PC-9 (cell line): ENCODE measurements around the gene TMEM225B. TPM values are rescaled to one million over a fixed set of nuclear protein-coding genes. Genes with fewer than 3 reads are reported as not detected.

Source experiments
- BruUV-seq: library from RNA; stranded (reverse); fragments of 400-500 nt; replicated peaks from 2 replicates; lab custom pipeline; 2021; lab: Mats Ljungman, UMichigan
- CTCF ChIA-PET: fragments of 300-600 bp; sonication (Branson Sonifier 250); formaldehyde crosslinking; loops from one replicate; lab custom pipeline; 2022; ENCODE audit warnings: antibody characterized with exemption; lab: Charles Lee
- POLR2A ChIA-PET: fragments of 300-600 bp; sonication (Branson Sonifier 250); formaldehyde crosslinking; loops from one replicate; lab custom pipeline; 2022; ENCODE audit warnings: antibody characterized with exemption; ENCODE audit not compliant: unreplicated experiment; lab: Charles Lee
- DNase-seq, 2 experiments: peaks; one replicate each; pipeline versions ENCODE4 v3.0.0 to v3.0.0-alpha.2; 2015 to 2022; ENCODE audit warnings: mixed read lengths in 1 of 2
- H2AFZ ChIP-seq: fragments of 200-600 bp; sonication (generic); 2 replicates; pipeline ENCODE4 v1.8.1; 2017; ENCODE audit warnings: antibody characterized with exemption
- H3F3A ChIP-seq: fragments of 200-600 bp; sonication (generic); 2 replicates; pipeline ENCODE4 v1.8.1; 2017; ENCODE audit warnings: antibody characterized with exemption, mild to moderate bottlenecking, low read depth; ENCODE audit not compliant: insufficient read depth
- H3K27ac ChIP-seq: fragments of 200-600 bp; sonication (generic); 2 replicates; pipeline ENCODE4 v1.6.1; 2016; ENCODE audit warnings: mixed run types
- H3K27me3 ChIP-seq: fragments of 200-600 bp; sonication (generic); 2 replicates; pipeline ENCODE4 v1.6.1; 2016; ENCODE audit warnings: low read depth, mixed run types; ENCODE audit not compliant: insufficient read depth
- H3K36me3 ChIP-seq: fragments of 200-600 bp; sonication (generic); 2 replicates; pipeline ENCODE4 v1.6.1; 2016; ENCODE audit warnings: low read depth, mixed run types
- H3K4me1 ChIP-seq: fragments of 200-600 bp; sonication (generic); replicated peaks from 2 replicates; pipeline ENCODE4 v1.6.1; 2016; ENCODE audit warnings: mixed run types; ENCODE audit not compliant: insufficient read depth
- H3K4me2 ChIP-seq: fragments of 200-600 bp; sonication (generic); 2 replicates; pipeline ENCODE4 v1.6.1; 2017; ENCODE audit warnings: mixed run types
- H3K4me3 ChIP-seq: fragments of 200-600 bp; sonication (generic); 2 replicates; pipeline ENCODE4 v1.6.1; 2016; ENCODE audit warnings: mixed run types
- H3K79me2 ChIP-seq: fragments of 200-600 bp; sonication (generic); 2 replicates; pipeline ENCODE4 v1.6.1; 2017; ENCODE audit warnings: low read depth, mixed run types
- H3K9me2 ChIP-seq: fragments of 200-600 bp; sonication (generic); 2 replicates; pipeline ENCODE4 v1.8.1; 2017; ENCODE audit warnings: mild to moderate bottlenecking; ENCODE audit not compliant: insufficient read depth
- H3K9me3 ChIP-seq: fragments of 200-600 bp; sonication (generic); 2 replicates; pipeline ENCODE4 v1.8.1; 2016; ENCODE audit warnings: low read depth; ENCODE audit not compliant: insufficient read depth
- H4K20me1 ChIP-seq: fragments of 200-600 bp; sonication (generic); 2 replicates; pipeline ENCODE4 v1.8.1; 2017; ENCODE audit not compliant: insufficient read depth
- CTCF ChIP-seq: fragments of 200-600 bp; sonication (generic); conservative IDR thresholded peaks from 2 replicates; pipeline ENCODE4 v1.6.1; 2017; ENCODE audit warnings: mixed run types, antibody characterized with exemption, mild to moderate bottlenecking, moderate library complexity
- EZH2 ChIP-seq: fragments of 200-600 bp; sonication (generic); IDR thresholded peaks from 2 replicates; pipeline ENCODE4 v1.8.0; 2017; ENCODE audit warnings: antibody characterized with exemption, low read depth
- intact Hi-C: fragments of 100-400 bp; cut with micrococcal nuclease; formaldehyde crosslinking; loops from one replicate; pipeline ENCODE4 v1.10.0; 2022; ENCODE audit not compliant: unreplicated experiment
- total RNA-seq: library from RNA; stranded (reverse); gene quantifications from 2 replicates; pipeline ENCODE4 v1.2.3, GENCODE V29; 2021

Gene TMEM225B
- total RNA-seq, 1 experiment from 2014 or later = 1.5 TPM

- ChIA-PET POLR2A (no interaction called here), CTCF (no interaction called here)
- no peaks in the 10 kb centered on the region for H4K20me1 ChIP-seq
- H3K27me3 ChIP-seq = no peaks in the 10 kb centered on the region
- intact Hi-C loops = no loop called here
- no peak overlapping the region for H2AFZ ChIP-seq
- TF ChIP-seq CTCF = no peak
- no peak for TF ChIP-seq EZH2
- peaks cover 28% of the 10 kb centered on the region for H3F3A ChIP-seq
- H3K27ac ChIP-seq = no peak overlapping the region
- H3K4me3 ChIP-seq = peak overlapping the region; percentile 83; the same call in 1 of the 2 replicates
- H3K9me2 ChIP-seq = no peaks in the 10 kb centered on the region
- peak overlapping the region; percentile 85; the same call in 1 of the 2 replicates for H3K4me2 ChIP-seq
- H3K4me1 ChIP-seq = peaks cover 21% of the 10 kb centered on the region
- TSS peak; percentile 71 for BruUV-seq
- 0 out of 2 replicates have a peak, but pooled peaks cover 8% of the 10 kb centered on the region for H3K36me3 ChIP-seq
- no peaks in the 10 kb centered on the region for H3K9me3 ChIP-seq
- H3K79me2 ChIP-seq = peaks cover 18% of the 10 kb centered on the region
- DNase-seq = no peak
Observed at GRCh38 chr7:99557196-99557607, 40.9 kb upstream of the TMEM225B start.

- ChIA-PET CTCF (interaction anchor here (0.5 kb wide), 1 partner anchor 412 kb away, joined by 3 read pairs; no protein-coding TSS in a partner anchor), POLR2A (interaction anchor here (0.6 to 0.7 kb wide), 3 partner anchors 53 to 879 kb away, joined by 4 read pairs; partner anchors contain the start of genes BUD31, PDAP1 and ZKSCAN5)
- H3F3A ChIP-seq = peaks cover 34% of the 10 kb centered on the region
- H3K4me3 ChIP-seq = peak overlapping the region; percentile 83
- peak overlapping the region; percentile 59; the same call in 1 of the 2 replicates for H3K27ac ChIP-seq
- H3K79me2 ChIP-seq = peaks cover 18% of the 10 kb centered on the region
- H3K4me2 ChIP-seq = peak overlapping the region; percentile 85
- intact Hi-C loops = no loop called here
- H3K36me3 ChIP-seq = 0 out of 2 replicates have a peak, but pooled peaks cover 8% of the 10 kb centered on the region
- H3K9me3 ChIP-seq = no peaks in the 10 kb centered on the region
- no peak for DNase-seq
- H4K20me1 ChIP-seq = no peaks in the 10 kb centered on the region
- H2AFZ ChIP-seq = peak overlapping the region; percentile 98
- no TSS peak for BruUV-seq
- no peak for TF ChIP-seq CTCF
- TF ChIP-seq EZH2 = no peak
- no peaks in the 10 kb centered on the region for H3K27me3 ChIP-seq
- H3K9me2 ChIP-seq = no peaks in the 10 kb centered on the region
- H3K4me1 ChIP-seq = peaks cover 21% of the 10 kb centered on the region
Observed at GRCh38 chr7:99557940-99558305, 40.1 kb upstream of the TMEM225B start.

DNA sequence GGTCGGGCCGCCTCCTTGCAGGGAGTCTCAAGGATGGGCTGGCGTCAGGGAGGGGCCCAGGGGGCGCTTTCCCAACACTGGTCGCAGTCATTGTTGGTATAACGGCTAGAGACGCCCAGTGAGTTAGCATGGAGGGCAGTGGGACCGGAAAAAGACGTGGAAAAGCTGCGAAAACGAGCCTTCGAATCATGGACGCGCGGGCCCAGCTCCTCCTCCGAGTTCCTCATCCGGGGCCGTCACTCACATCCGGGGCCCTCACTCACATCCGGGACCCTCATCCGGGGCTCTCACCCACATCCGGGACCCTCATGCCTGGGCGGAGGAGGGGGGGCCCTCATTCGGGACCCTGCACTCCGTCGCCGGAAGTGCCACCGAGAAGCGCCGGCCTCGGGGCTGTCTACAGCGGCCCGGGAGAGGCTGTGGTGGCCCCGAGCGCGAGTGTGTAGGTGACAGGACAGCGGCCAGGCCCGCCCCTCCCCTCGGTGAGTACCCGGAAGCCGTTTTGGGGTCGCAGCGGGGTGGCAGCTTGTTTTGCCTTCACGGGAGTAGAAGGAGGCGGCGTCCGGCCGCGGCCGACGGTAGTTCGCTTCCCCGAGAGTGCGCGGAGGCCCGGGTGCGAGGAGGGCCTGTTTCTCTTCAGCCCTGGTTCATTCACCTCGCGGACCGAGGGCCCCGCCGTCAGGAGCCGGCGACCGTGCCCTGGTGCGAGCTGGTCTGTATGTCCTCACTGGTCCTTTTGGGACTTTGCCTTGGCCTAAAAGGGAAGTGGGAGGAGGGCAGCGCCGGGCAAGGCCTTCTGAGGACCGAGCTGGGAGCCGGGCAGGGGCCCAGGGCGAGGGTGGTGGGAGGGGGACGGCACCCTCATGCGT, 39.5 kb upstream of the TMEM225B start, which contains the start of gene ZNF655:
TSS of gene ZNF655 (plus strand) at position 337 of the 869 bp plus-strand sequence. CDS start 1,918 bp downstream, outside the sequence.
- Histone ChIP-seq H3K4me3 (peak within 1 kb of the TSS; percentile 83), H3K4me2 (peak within 1 kb of the TSS; percentile 85), H3K9me2 (no peaks in the 10 kb centered on the region), H2AFZ (peak within 1 kb of the TSS; percentile 98), H3K9me3 (no peaks in the 10 kb centered on the region), H3F3A (peaks cover 34% of the 10 kb centered on the region), H3K36me3 (0 out of 2 replicates have a peak, but pooled peaks cover 8% of the 10 kb centered on the region), H3K4me1 (peaks cover 27% of the 10 kb centered on the region), H3K27ac (peak within 1 kb of the TSS; percentile 59), H4K20me1 (no peaks in the 10 kb centered on the region), H3K79me2 (peaks cover 18% of the 10 kb centered on the region), H3K27me3 (no peaks in the 10 kb centered on the region)
- ChIA-PET POLR2A (interaction anchor here (0.6 to 0.7 kb wide), 4 partner anchors 54 to 878 kb away, joined by 3 to 4 read pairs (median 4); partner anchors contain the start of genes BUD31, PDAP1 and ZKSCAN5), CTCF (interaction anchor here (0.5 kb wide), 1 partner anchor 411 kb away, joined by 3 read pairs; no protein-coding TSS in a partner anchor)
- peak; percentile 52 to 84 for DNase-seq
- TF ChIP-seq EZH2 (no peak), CTCF (no peak)
- BruUV-seq = TSS peak; percentile 29
- intact Hi-C loops = no loop called here
